SKM-1 (cell line): ENCODE measurements around the gene APOBEC3C.
"Not testable (repeated sequence)": the region's sequence is repeated elsewhere in the genome, so short reads cannot be mapped to it uniquely, and the experiment has no call there.

Experiments used
- DNase-seq: peaks from one replicate; lab custom pipeline; 2025; ENCODE audit not compliant: unreplicated experiment; lab: John Stamatoyannopoulos, UW

APOBEC3C gene

GRCh38 chr22:39055658-39056057 lies 41.6 kb downstream of the APOBEC3C start:
- no peak for DNase-seq

DNA sequence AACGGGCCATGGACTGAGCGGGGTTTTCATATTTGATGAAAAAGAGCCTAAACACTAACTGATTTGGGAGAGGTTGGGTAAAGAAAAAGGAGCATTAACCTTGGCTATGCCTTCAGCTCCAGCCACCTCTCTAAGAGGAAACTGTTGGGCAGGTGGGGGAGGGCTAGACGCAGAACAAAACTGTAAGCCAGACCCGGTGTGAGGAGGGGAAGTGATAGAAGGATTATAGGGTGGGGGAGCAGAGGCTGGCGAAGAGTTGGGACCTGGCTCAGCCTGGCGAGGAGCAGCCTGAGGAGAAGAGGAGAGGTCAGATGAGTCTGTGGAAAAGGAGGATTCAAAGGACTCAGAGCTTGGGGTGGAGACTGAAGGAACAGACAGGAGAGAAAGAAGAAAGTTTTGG lies 47.2 kb downstream of the APOBEC3C start:
- DNase-seq, result not testable (repeated sequence)

DNA sequence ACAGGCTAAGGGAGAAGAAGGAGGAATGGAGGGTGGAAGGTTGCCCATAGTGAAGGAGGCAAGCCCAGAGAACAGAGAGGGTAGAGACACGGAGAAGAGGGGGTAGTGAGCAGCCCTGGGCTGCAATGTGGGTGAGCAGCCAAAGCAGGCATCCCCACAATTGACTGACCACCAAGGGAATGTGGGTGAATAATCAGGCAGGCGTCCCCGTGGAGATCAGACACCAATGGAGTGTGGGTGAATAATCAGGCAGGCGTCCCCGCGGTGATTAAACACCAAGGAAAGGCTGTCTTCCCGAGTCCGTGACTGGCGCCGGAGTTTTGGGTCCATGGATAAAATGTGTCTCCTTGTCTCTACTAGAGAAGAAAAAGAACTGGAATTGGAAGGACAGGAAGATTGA lies 47.9 kb downstream of the APOBEC3C start:
- DNase-seq, result not testable (repeated sequence)

- DNase-seq, result not testable (repeated sequence)
These were observed 49.8 kb downstream of the APOBEC3C start for GRCh38 chr22:39063904-39064303.

- not testable (repeated sequence) for DNase-seq
These were observed 52.6 kb downstream of the APOBEC3C start for GRCh38 chr22:39066442-39067276.

GRCh38 chr22:39068033-39068785 lies 54.2 kb downstream of the APOBEC3C start:
- no peak for DNase-seq
